HepG2 (cell line): ENCODE data around the gene APC2. TPM values are rescaled to one million over a fixed set of nuclear protein-coding genes. Genes with fewer than 3 reads are reported as not detected.

Experiments
- ETV6 ChIP-seq: sonication (generic); formaldehyde crosslinking; conservative IDR thresholded peaks from 2 replicates; pipeline ENCODE4 v1.4.0; 2020; ENCODE audit warnings: missing genetic modification reagents
- HDAC1 ChIP-seq: sonication (generic); formaldehyde crosslinking; IDR thresholded peaks from 2 replicates; pipeline ENCODE4 v1.5.1; 2020; ENCODE audit warnings: mild to moderate bottlenecking, missing genetic modification reagents
- HOXA9 ChIP-seq: sonication (generic); formaldehyde crosslinking; IDR thresholded peaks from 2 replicates; pipeline ENCODE4 v1.8.1; 2022; ENCODE audit warnings: missing genetic modification reagents, mild to moderate bottlenecking, moderate library complexity, borderline replicate concordance
- NCOR1 ChIP-seq: fragments of 200-600 bp; sonication (generic); IDR thresholded peaks from 2 replicates; pipeline ENCODE4 v1.7.0; 2017; ENCODE audit warnings: antibody characterized with exemption, low read length, borderline replicate concordance
- NR2F6 ChIP-seq, 2 experiments: IDR thresholded peaks; 2 replicates each; pipeline ENCODE4 v1.6.1; 2016; ENCODE audit warnings: antibody characterized with exemption in 1 of 2, mild to moderate bottlenecking in 1 of 2
- RXRB ChIP-seq: IDR thresholded peaks from 2 replicates; pipeline ENCODE4 v1.6.1; 2016; ENCODE audit warnings: borderline replicate concordance, missing genetic modification reagents, missing compliant biosample characterization
- SMC3 ChIP-seq: IDR thresholded peaks from 2 replicates; pipeline ENCODE4 v1.6.1; 2011; ENCODE audit warnings: low read length, improper control_type of control experiment
- TFDP2 ChIP-seq: sonication (generic); formaldehyde crosslinking; IDR thresholded peaks from 2 replicates; pipeline ENCODE4 v1.4.0; 2020; ENCODE audit warnings: missing genetic modification reagents
- ZKSCAN5 ChIP-seq: sonication (generic); formaldehyde crosslinking; IDR thresholded peaks from 2 replicates; pipeline ENCODE4 v1.5.1; 2020; ENCODE audit warnings: mild to moderate bottlenecking, missing genetic modification reagents
- ZNF367 ChIP-seq: sonication (generic); formaldehyde crosslinking; IDR thresholded peaks from 2 replicates; pipeline ENCODE4 v1.4.0; 2020; ENCODE audit warnings: missing genetic modification reagents, borderline replicate concordance
- ZNF577 ChIP-seq: sonication (generic); formaldehyde crosslinking; IDR thresholded peaks from 2 replicates; pipeline ENCODE4 v1.4.0; 2020; ENCODE audit warnings: mild to moderate bottlenecking, low read depth, missing genetic modification reagents, borderline replicate concordance
- ZNF615 ChIP-seq: sonication (generic); formaldehyde crosslinking; IDR thresholded peaks from 2 replicates; pipeline ENCODE4 v1.5.0; 2020; ENCODE audit warnings: mild to moderate bottlenecking, missing genetic modification reagents, borderline replicate concordance
- ZNF850 ChIP-seq: sonication (generic); formaldehyde crosslinking; conservative IDR thresholded peaks from 2 replicates; pipeline ENCODE4 v1.9.0; 2021; ENCODE audit warnings: mild to moderate bottlenecking, missing genetic modification reagents
- polyA plus RNA-seq, 8 experiments: library from polyadenylated mRNA; depleted of rRNA in 3 of 8; stranded (reverse) in 7 of 8; unstranded in 1 of 8; fragments of >200 nt; fragmentation: Illumina TruSeq in 4 of 8; extraction: Trizol in 4 of 8; gene quantifications; 2 replicates each; pipeline versions ENCODE4 v1.2.1 to v1.2.3, GENCODE V29; 2011 to 2016; ENCODE audit warnings: low read depth in 4 of 8, missing spikeins in 1 of 8, mixed read lengths in 1 of 8; ENCODE audit not compliant: insufficient read depth in 1 of 8
- total RNA-seq, 5 experiments: library from RNA; depleted of rRNA; stranded (reverse); fragments of >200 nt; fragmentation: Illumina TruSeq; extraction: Trizol; gene quantifications; 2 replicates each; pipeline ENCODE4 v1.2.3, GENCODE V29; 2016; ENCODE audit warnings: low read depth in 1 of 5
- TF ChIP-seq, protein P1 (sequence below): sonication (generic); formaldehyde crosslinking; IDR thresholded peaks from 2 replicates; pipeline ENCODE4 v1.4.0; 2020; ENCODE audit warnings: missing genetic modification reagents, borderline replicate concordance
- TF ChIP-seq, protein P2 (sequence below): sonication (generic); formaldehyde crosslinking; IDR thresholded peaks from 2 replicates; pipeline ENCODE4 v1.5.1; 2020; ENCODE audit warnings: mild to moderate bottlenecking, missing genetic modification reagents
- TF ChIP-seq, protein P3 (sequence below): sonication (generic); formaldehyde crosslinking; IDR thresholded peaks from 2 replicates; pipeline ENCODE4 v1.4.0; 2020; ENCODE audit warnings: missing genetic modification reagents
- TF ChIP-seq, protein P4 (sequence below): sonication (generic); formaldehyde crosslinking; IDR thresholded peaks from 2 replicates; pipeline ENCODE4 v1.4.0; 2020; ENCODE audit warnings: missing genetic modification reagents

APC2 gene
- total and polyA plus RNA-seq, 2 of the 13 experiments (the other 11 are each of a cell fraction or from before 2014, with no cell fraction given) = 0.08 to 0.22 TPM

- TF ChIP-seq, protein P1, sequence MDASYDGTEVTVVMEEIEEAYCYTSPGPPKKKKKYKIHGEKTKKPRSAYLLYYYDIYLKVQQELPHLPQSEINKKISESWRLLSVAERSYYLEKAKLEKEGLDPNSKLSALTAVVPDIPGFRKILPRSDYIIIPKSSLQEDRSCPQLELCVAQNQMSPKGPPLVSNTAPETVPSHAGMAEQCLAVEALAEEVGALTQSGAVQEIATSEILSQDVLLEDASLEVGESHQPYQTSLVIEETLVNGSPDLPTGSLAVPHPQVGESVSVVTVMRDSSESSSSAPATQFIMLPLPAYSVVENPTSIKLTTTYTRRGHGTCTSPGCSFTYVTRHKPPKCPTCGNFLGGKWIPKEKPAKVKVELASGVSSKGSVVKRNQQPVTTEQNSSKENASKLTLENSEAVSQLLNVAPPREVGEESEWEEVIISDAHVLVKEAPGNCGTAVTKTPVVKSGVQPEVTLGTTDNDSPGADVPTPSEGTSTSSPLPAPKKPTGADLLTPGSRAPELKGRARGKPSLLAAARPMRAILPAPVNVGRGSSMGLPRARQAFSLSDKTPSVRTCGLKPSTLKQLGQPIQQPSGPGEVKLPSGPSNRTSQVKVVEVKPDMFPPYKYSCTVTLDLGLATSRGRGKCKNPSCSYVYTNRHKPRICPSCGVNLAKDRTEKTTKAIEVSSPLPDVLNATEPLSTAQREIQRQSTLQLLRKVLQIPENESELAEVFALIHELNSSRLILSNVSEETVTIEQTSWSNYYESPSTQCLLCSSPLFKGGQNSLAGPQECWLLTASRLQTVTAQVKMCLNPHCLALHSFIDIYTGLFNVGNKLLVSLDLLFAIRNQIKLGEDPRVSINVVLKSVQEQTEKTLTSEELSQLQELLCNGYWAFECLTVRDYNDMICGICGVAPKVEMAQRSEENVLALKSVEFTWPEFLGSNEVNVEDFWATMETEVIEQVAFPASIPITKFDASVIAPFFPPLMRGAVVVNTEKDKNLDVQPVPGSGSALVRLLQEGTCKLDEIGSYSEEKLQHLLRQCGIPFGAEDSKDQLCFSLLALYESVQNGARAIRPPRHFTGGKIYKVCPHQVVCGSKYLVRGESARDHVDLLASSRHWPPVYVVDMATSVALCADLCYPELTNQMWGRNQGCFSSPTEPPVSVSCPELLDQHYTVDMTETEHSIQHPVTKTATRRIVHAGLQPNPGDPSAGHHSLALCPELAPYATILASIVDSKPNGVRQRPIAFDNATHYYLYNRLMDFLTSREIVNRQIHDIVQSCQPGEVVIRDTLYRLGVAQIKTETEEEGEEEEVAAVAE = 0 out of 2 replicates have a peak, but pooled peaks have one; percentile 53
- TF ChIP-seq ZKSCAN5 (peak; percentile 58; the same call in 1 of the 2 replicates), TFDP2 (CRISPR knock-in tag) (peak; percentile 93), HOXA9 (no peak), RXRB (CRISPR knock-in tag) (peak; percentile 54; the same call in 1 of the 2 replicates), ZNF615 (CRISPR knock-in tag) (peak; percentile 71; the same call in 1 of the 2 replicates), ETV6 (no peak; the same call in 1 of the 2 replicates), SMC3 (no peak), NR2F6 (IDR thresholded peaks at IDR 0.05) (no peak), NR2F6 (CRISPR knock-in tag; IDR thresholded peaks at IDR 0.05) (no peak), HDAC1 (CRISPR knock-in tag) (peak; percentile 92), ZNF367 (no peak), NCOR1 (peak; percentile 77; the same call in 1 of the 2 replicates), ZNF577 (CRISPR knock-in tag) (no peak), ZNF850 (CRISPR knock-in tag) (0 out of 2 replicates have a peak, but pooled peaks have one; percentile 74)
- TF ChIP-seq, protein P2, sequence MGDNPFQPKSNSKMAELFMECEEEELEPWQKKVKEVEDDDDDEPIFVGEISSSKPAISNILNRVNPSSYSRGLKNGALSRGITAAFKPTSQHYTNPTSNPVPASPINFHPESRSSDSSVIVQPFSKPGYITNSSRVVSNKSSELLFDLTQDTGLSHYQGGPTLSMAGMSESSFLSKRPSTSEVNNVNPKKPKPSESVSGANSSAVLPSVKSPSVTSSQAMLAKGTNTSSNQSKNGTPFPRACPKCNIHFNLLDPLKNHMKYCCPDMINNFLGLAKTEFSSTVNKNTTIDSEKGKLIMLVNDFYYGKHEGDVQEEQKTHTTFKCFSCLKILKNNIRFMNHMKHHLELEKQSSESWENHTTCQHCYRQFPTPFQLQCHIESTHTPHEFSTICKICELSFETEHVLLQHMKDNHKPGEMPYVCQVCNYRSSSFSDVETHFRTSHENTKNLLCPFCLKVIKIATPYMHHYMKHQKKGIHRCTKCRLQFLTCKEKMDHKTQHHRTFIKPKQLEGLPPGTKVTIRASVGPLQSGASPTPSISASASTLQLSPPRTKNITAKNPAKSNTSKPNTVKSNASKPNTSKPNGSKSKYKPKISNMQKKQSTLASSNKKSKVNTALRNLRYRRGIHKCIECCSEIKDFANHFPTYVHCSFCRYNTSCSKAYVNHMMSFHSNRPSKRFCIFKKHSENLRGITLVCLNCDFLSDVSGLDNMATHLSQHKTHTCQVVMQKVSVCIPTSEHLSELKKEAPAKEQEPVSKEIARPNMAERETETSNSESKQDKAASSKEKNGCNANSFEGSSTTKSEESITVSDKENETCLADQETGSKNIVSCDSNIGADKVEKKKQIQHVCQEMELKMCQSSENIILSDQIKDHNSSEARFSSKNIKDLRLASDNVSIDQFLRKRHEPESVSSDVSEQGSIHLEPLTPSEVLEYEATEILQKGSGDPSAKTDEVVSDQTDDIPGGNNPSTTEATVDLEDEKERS (CRISPR knock-in tag) = peak; percentile 40
- TF ChIP-seq, protein P3, sequence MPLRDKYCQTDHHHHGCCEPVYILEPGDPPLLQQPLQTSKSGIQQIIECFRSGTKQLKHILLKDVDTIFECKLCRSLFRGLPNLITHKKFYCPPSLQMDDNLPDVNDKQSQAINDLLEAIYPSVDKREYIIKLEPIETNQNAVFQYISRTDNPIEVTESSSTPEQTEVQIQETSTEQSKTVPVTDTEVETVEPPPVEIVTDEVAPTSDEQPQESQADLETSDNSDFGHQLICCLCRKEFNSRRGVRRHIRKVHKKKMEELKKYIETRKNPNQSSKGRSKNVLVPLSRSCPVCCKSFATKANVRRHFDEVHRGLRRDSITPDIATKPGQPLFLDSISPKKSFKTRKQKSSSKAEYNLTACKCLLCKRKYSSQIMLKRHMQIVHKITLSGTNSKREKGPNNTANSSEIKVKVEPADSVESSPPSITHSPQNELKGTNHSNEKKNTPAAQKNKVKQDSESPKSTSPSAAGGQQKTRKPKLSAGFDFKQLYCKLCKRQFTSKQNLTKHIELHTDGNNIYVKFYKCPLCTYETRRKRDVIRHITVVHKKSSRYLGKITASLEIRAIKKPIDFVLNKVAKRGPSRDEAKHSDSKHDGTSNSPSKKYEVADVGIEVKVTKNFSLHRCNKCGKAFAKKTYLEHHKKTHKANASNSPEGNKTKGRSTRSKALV (CRISPR knock-in tag) = no peak; the same call in 1 of the 2 replicates
- TF ChIP-seq, protein P4, sequence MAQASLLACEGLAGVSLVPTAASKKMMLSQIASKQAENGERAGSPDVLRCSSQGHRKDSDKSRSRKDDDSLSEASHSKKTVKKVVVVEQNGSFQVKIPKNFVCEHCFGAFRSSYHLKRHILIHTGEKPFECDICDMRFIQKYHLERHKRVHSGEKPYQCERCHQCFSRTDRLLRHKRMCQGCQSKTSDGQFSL = no peak
Measured at GRCh38 chr19:1478934-1479707, 29.2 kb downstream of the APC2 start, which contains the start of gene C19orf25 (continued).
